Spleen (tissue), 7 donors: ENCODE data around the gene APOA4.

Source experiments
- CTCF ChIP-seq, 11 experiments: fragments of 200-600 bp in 7 of 11; fragments of 450-650 bp in 4 of 11; sonication (generic) in 4 of 11; IDR thresholded peaks in 8 of 11; conservative IDR thresholded peaks in 3 of 11; 1 replicate in 7 of 11; 2 replicates in 4 of 11; pipeline versions ENCODE4 v1.4.0 to v1.8.0; 2016 to 2021; ENCODE audit warnings: antibody characterized with exemption in 11 of 11, inconsistent platforms in 4 of 11, mild to moderate bottlenecking in 1 of 11
- POLR2A ChIP-seq, 3 donors: fragments of 450-650 bp; IDR thresholded peaks; one replicate each; pipeline ENCODE4 v1.5.1; 2017; ENCODE audit warnings: antibody characterized with exemption in 3 of 3, mild to moderate bottlenecking in 1 of 3
- POLR2AphosphoS5 ChIP-seq, 3 donors: sonication (generic); formaldehyde crosslinking; IDR thresholded peaks; one replicate each; pipeline ENCODE4 v1.5.1; 2017; ENCODE audit warnings: antibody characterized with exemption in 3 of 3
- donor health status: DM: no; HTN: no; CAD: no; lungs with moderate emphysema.
- donor health status: DM: no; HTN: no; CAD: no.
- donor health status: DM: no; HTN: no; CAD: no.

GRCh38 chr11:116855413-116855812 is 32.3 kb upstream of the APOA4 start:
- no peak for TF ChIP-seq CTCF (IDR thresholded peaks at IDR 0.05 in 8 of 11, conservative IDR thresholded peaks at IDR 0.05 in 3 of 11)
- TF ChIP-seq POLR2A (IDR thresholded peaks at IDR 0.05) = no peak
- no peak for TF ChIP-seq POLR2AphosphoS5 (IDR thresholded peaks at IDR 0.05)
